GM23338 (cell line): ENCODE results near the gene NUDT16. TPM values are rescaled to one million over a fixed set of nuclear protein-coding genes. Genes with fewer than 3 reads are reported as not detected.

Experiments used
- ATAC-seq: fragments of 200-7000 bp; cut with Tn5 transposase; 3 replicates; pipeline ENCODE4 v1.9.1; 2020
- DNase-seq: peaks from one replicate; pipeline ENCODE4 v3.0.0-alpha.2; 2015; ENCODE audit warnings: low spot score
- H2AFZ ChIP-seq: fragments of 200-600 bp; sonication (generic); 2 replicates; pipeline ENCODE4 v1.8.0; 2016; ENCODE audit warnings: antibody characterized with exemption, mild to moderate bottlenecking, moderate library complexity
- H3F3A ChIP-seq: fragments of 200-600 bp; sonication (generic); replicated peaks from 2 replicates; pipeline ENCODE4 v1.8.0; 2017; ENCODE audit warnings: antibody characterized with exemption, mixed run types, low read depth
- H3K27ac ChIP-seq: fragments of 200-600 bp; sonication (generic); 2 replicates; pipeline ENCODE4 v1.6.1; 2016; ENCODE audit warnings: low read depth
- H3K27me3 ChIP-seq: fragments of 200-600 bp; sonication (generic); 2 replicates; pipeline ENCODE4 v1.8.0; 2016; ENCODE audit warnings: mild to moderate bottlenecking, mixed run types, moderate library complexity; ENCODE audit not compliant: insufficient read depth
- H3K36me3 ChIP-seq: fragments of 200-600 bp; sonication (generic); 2 replicates; pipeline ENCODE4 v1.8.0; 2016; ENCODE audit warnings: mild to moderate bottlenecking; ENCODE audit not compliant: insufficient read depth
- H3K4me1 ChIP-seq: fragments of 200-600 bp; sonication (generic); 2 replicates; pipeline ENCODE4 v1.8.0; 2016; ENCODE audit warnings: mild to moderate bottlenecking, moderate library complexity; ENCODE audit not compliant: insufficient read depth
- H3K4me2 ChIP-seq: fragments of 200-600 bp; sonication (generic); 2 replicates; pipeline ENCODE4 v1.7.1; 2017; ENCODE audit warnings: mixed run types
- H3K4me3 ChIP-seq: fragments of 200-600 bp; sonication (generic); 2 replicates; pipeline ENCODE4 v1.6.1; 2016; ENCODE audit warnings: mixed run types
- H3K79me2 ChIP-seq: fragments of 200-600 bp; sonication (generic); replicated peaks from 2 replicates; pipeline ENCODE4 v1.8.0; 2017; ENCODE audit warnings: mild to moderate bottlenecking; ENCODE audit not compliant: insufficient read depth
- H3K9me2 ChIP-seq: fragments of 200-600 bp; sonication (generic); 2 replicates; pipeline ENCODE4 v1.8.0; 2017; ENCODE audit not compliant: insufficient read depth
- H4K20me1 ChIP-seq: fragments of 200-600 bp; sonication (generic); replicated peaks from 2 replicates; pipeline ENCODE4 v1.8.0; 2017; ENCODE audit warnings: mild to moderate bottlenecking; ENCODE audit not compliant: insufficient read depth
- H3K27ac Mint-ChIP-seq: 2 replicates; pipeline ENCODE4 v1.8.0; 2020; ENCODE audit warnings: inconsistent platforms, mild to moderate bottlenecking, moderate library complexity, mixed read lengths
- H3K27me3 Mint-ChIP-seq: 3 replicates; pipeline ENCODE4 v1.8.0; 2022; ENCODE audit warnings: low read depth, mild to moderate bottlenecking, moderate library complexity, mixed read lengths, inconsistent platforms; ENCODE audit not compliant: insufficient read depth, poor library complexity
- H3K36me3 Mint-ChIP-seq: 3 replicates; pipeline ENCODE4 v1.8.0; 2021; ENCODE audit warnings: low read depth, mild to moderate bottlenecking, inconsistent platforms, moderate library complexity, mixed read lengths
- H3K4me1 Mint-ChIP-seq: 3 replicates; pipeline ENCODE4 v1.8.0; 2020; ENCODE audit warnings: mild to moderate bottlenecking, inconsistent platforms, mixed read lengths
- H3K4me3 Mint-ChIP-seq: 3 replicates; pipeline ENCODE4 v1.8.0; 2021; ENCODE audit warnings: moderate library complexity, mild to moderate bottlenecking, inconsistent platforms, mixed read lengths
- H3K9me3 Mint-ChIP-seq: 3 replicates; pipeline ENCODE4 v1.8.0; 2020; ENCODE audit warnings: moderate library complexity, mild to moderate bottlenecking, inconsistent platforms, mixed read lengths
- CREB1 ChIP-seq: fragments of 250-450 bp; sonication (Bioruptor Pico); IDR thresholded peaks from 2 replicates; pipeline ENCODE4 v1.5.0; 2020; ENCODE audit warnings: low read depth, mild to moderate bottlenecking, moderate library complexity
- ETS1 ChIP-seq: IDR thresholded peaks from 2 replicates; pipeline ENCODE4 v1.6.1; 2016; ENCODE audit warnings: antibody characterized with exemption
- EZH2 ChIP-seq: fragments of 200-600 bp; sonication (generic); IDR thresholded peaks from one replicate; pipeline ENCODE4 v1.8.0; 2017; ENCODE audit warnings: antibody characterized with exemption, mild to moderate bottlenecking, low read depth; ENCODE audit not compliant: unreplicated experiment
- EZH2phosphoT487 ChIP-seq: fragments of 200-600 bp; sonication (generic); IDR thresholded peaks from one replicate; pipeline ENCODE4 v1.8.1; 2018; ENCODE audit warnings: antibody characterized with exemption; ENCODE audit not compliant: unreplicated experiment
- JUNB ChIP-seq: IDR thresholded peaks from one replicate; pipeline ENCODE4 v1.6.1; 2016; ENCODE audit warnings: antibody characterized with exemption; ENCODE audit not compliant: unreplicated experiment
- POLR2AphosphoS5 ChIP-seq: IDR thresholded peaks from 2 replicates; pipeline ENCODE4 v1.6.1; 2016; ENCODE audit warnings: antibody characterized with exemption, low read depth
- STAT1 ChIP-seq: IDR thresholded peaks from one replicate; pipeline ENCODE4 v1.6.1; 2016; ENCODE audit warnings: antibody characterized with exemption; ENCODE audit not compliant: unreplicated experiment
- ZNF114 ChIP-seq: fragments of 250-450 bp; sonication (Bioruptor Pico); IDR thresholded peaks from 2 replicates; pipeline ENCODE4 v1.5.0; 2020; ENCODE audit warnings: mild to moderate bottlenecking, moderate library complexity
- ZNF331 ChIP-seq: fragments of 250-450 bp; sonication (Bioruptor Pico); IDR thresholded peaks from 2 replicates; pipeline ENCODE4 v1.5.0; 2020; ENCODE audit warnings: low read depth, mild to moderate bottlenecking, moderate library complexity
- ZNF462 ChIP-seq: fragments of 250-450 bp; sonication (Bioruptor Pico); IDR thresholded peaks from 2 replicates; pipeline ENCODE4 v1.5.0; 2020; ENCODE audit warnings: mild to moderate bottlenecking, moderate library complexity
- polyA plus RNA-seq: library from polyadenylated mRNA; unstranded; fragments of >200 nt; fragmentation: Nextera tagmentation; extraction: Ambion mirVana; gene quantifications from 2 replicates; pipeline ENCODE4 v1.2.1, GENCODE V29; 2016
- total RNA-seq: library from RNA; depleted of rRNA; stranded (reverse); fragments of >200 nt; shearing (Covaris generic); gene quantifications from 2 replicates; pipeline ENCODE4 v1.2.3, GENCODE V29; 2014
- TF ChIP-seq, protein P1 (sequence below), 2 experiments: fragments of 200-600 bp in 1 of 2; sonication (generic) in 1 of 2; conservative IDR thresholded peaks; 2 replicates each; pipeline versions ENCODE4 v1.5.1 to v1.6.1; 2016 to 2017; ENCODE audit warnings: antibody characterized with exemption in 2 of 2, low read depth in 2 of 2, mild to moderate bottlenecking in 2 of 2, moderate library complexity in 1 of 2

NUDT16 gene
- total and polyA plus RNA-seq, 2 experiments from 2014 or later, result 10.0 to 15.4 TPM

DNA sequence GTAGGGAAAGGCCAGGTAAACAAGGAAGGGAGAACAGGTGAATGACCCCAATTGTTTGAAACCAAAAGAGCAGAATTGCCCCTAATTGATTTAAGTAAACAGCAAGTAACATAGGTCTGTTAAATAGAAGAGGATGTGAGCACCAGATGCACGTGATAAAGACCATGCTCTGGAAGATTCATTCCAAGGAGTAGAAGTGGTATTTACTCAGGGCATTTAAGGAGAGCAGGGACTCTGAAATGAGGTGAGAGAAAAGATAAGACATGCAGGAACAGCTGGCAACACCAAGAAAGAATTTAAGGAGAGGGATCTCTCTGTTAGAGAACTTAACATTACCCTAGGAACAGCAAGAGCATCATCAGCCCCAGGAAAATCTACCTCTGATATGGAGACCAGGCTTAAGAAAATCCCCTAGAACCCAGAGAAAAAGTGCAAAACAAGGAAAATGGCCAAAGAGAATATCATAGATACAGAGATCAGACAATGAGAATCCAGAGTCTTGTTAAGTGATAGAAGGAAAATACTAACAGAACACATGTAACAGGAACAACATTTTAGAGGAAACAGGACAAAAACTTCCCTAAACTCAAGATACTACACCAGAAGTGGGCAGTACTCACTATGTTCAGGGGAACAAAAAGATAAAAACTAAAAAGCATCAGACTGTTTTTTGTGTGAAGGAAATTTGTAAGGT is 6.4 kb downstream of the NUDT16 start:
- peaks cover 7% of the 10 kb centered on the region; the same call in 1 of the 2 replicates for H3K79me2 ChIP-seq
- no peaks in the 10 kb centered on the region for H4K20me1 ChIP-seq
- Mint-ChIP-seq H3K27ac (no peak overlapping the region), H3K4me1 (peaks cover 2% of the 10 kb centered on the region; the same call in 1 of the 3 replicates), H3K9me3 (no peaks in the 10 kb centered on the region), H3K36me3 (peaks cover 21% of the 10 kb centered on the region), H3K27me3 (no peaks in the 10 kb centered on the region), H3K4me3 (no peak overlapping the region)
- 0 out of 2 replicates have a peak, but pooled peaks cover 3% of the 10 kb centered on the region for H3K36me3 ChIP-seq
- H3K9me2 ChIP-seq, result no peaks in the 10 kb centered on the region
- ATAC-seq (no peak), DNase-seq (no peak)
- TF ChIP-seq EZH2 (no peak), POLR2AphosphoS5 (no peak), EZH2phosphoT487 (no peak), ETS1 (no peak), ZNF114 (CRISPR knock-in tag) (no peak), CREB1 (CRISPR knock-in tag) (no peak), ZNF331 (no peak), STAT1 (no peak), ZNF462 (CRISPR knock-in tag) (no peak), JUNB (no peak)
- TF ChIP-seq, protein P1, sequence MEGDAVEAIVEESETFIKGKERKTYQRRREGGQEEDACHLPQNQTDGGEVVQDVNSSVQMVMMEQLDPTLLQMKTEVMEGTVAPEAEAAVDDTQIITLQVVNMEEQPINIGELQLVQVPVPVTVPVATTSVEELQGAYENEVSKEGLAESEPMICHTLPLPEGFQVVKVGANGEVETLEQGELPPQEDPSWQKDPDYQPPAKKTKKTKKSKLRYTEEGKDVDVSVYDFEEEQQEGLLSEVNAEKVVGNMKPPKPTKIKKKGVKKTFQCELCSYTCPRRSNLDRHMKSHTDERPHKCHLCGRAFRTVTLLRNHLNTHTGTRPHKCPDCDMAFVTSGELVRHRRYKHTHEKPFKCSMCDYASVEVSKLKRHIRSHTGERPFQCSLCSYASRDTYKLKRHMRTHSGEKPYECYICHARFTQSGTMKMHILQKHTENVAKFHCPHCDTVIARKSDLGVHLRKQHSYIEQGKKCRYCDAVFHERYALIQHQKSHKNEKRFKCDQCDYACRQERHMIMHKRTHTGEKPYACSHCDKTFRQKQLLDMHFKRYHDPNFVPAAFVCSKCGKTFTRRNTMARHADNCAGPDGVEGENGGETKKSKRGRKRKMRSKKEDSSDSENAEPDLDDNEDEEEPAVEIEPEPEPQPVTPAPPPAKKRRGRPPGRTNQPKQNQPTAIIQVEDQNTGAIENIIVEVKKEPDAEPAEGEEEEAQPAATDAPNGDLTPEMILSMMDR (conservative IDR thresholded peaks at IDR 0.05; ENCODE audit: low read depth in 2 of 2), result no peak
- no peak overlapping the region for H3K4me2 ChIP-seq
- no peaks in the 10 kb centered on the region for H3F3A ChIP-seq
- no peak overlapping the region for H2AFZ ChIP-seq
- no peak overlapping the region for H3K27ac ChIP-seq
- no peaks in the 10 kb centered on the region for H3K4me1 ChIP-seq
- H3K27me3 ChIP-seq, result no peaks in the 10 kb centered on the region
- H3K4me3 ChIP-seq, result no peak overlapping the region
